ENCODE data around the gene LRRC38. TPM values are rescaled to one million over a fixed set of nuclear protein-coding genes. Genes with fewer than 3 reads are reported as not detected.
"Not testable (repeated sequence)": the region's sequence is repeated elsewhere in the genome, so short reads cannot be mapped to it uniquely, and the experiment has no call there.

LRRC38 gene
- not detected in 2 replicates for total RNA-seq (2014; rRNA removed; shearing (Covaris generic); ENCODE audit: low replicate concordance)

- H3K4me3 ChIP-seq: peak within 1 kb of the TSS; percentile 14; the same call in 1 of the 2 replicates
- no peaks in the 10 kb centered on the region for H3K36me3 ChIP-seq
- H3K27me3 ChIP-seq: peaks cover 12% of the 10 kb centered on the region; the same call in 1 of the 2 replicates
- peak; percentile 59 for DNase-seq
- H3K9me3 ChIP-seq: no peaks in the 10 kb centered on the region
Measured at GRCh38 chr1:13513895-13514546, at the start of gene LRRC38. LRRC38 (minus strand) TSS chr1:13514003; CDS start chr1:13513593, 410 bp downstream.

- H3K36me3 ChIP-seq, DNase-seq, H3K9me3 ChIP-seq, H3K27me3 ChIP-seq, H3K4me3 ChIP-seq: not testable (repeated sequence)
Measured at GRCh38 chr1:13562981-13563380, 49.2 kb upstream of the LRRC38 start.

DNA sequence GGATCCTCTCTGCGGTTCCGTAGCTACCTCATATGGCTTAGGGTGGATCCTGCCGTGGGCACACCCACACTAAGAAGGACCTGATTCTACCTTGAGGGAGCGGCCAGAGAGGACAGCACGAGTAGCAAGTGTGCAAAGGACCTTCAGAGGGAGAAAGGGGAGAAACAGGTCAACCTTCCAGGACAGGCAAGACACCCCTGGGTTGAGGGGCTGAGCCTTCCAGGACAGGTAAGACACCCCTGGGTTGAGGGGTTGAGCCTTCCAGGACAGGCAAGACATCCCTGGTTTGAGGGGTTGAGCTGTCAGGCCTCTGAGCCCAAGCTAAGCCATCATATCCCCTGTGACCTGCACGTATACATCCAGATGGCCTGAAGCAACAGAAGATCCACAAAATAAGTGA is 46.7 kb upstream of the LRRC38 start:
- no peaks in the 10 kb centered on the region for H3K27me3 ChIP-seq
- no peak for DNase-seq
- H3K9me3 ChIP-seq: no peaks in the 10 kb centered on the region
- no peak overlapping the region for H3K4me3 ChIP-seq
- H3K36me3 ChIP-seq: no peaks in the 10 kb centered on the region

- DNase-seq: no peak
- H3K27me3 ChIP-seq: no peaks in the 10 kb centered on the region
Measured at GRCh38 chr1:13556224-13556764, 42.5 kb upstream of the LRRC38 start.

GRCh38 chr1:13554798-13555197 is 41.0 kb upstream of the LRRC38 start:
- Histone ChIP-seq H3K36me3 (no peaks in the 10 kb centered on the region), H3K27me3 (no peaks in the 10 kb centered on the region), H3K9me3 (no peaks in the 10 kb centered on the region), H3K4me3 (no peak overlapping the region)
- DNase-seq: no peak

More at GRCh38 chr1:13556224-13556764, 42.5 kb upstream of the LRRC38 start:
- Histone ChIP-seq H3K9me3 (no peaks in the 10 kb centered on the region), H3K4me3 (no peak overlapping the region), H3K36me3 (no peaks in the 10 kb centered on the region)

DNA sequence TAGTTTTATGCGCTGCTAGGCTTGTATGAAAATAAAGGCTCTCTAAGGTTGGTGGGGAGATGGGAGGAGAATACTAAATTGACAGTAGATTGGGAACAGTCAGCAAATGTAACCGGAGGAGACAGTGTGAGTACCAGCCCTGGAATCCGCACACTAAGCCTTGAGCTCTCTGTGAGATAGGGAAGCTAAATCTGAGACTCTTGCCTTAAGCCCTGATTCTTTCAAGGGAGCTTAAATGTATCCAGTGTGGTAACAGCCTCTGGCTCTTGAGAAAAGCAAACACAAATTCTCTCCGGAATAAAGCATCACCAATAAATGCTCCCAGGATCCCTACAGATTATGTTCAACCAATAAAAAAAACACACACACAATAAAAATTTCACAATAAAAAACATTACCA is 36.9 kb upstream of the LRRC38 start:
- Histone ChIP-seq H3K27me3 (no peaks in the 10 kb centered on the region), H3K36me3 (no peaks in the 10 kb centered on the region), H3K4me3 (no peak overlapping the region), H3K9me3 (no peaks in the 10 kb centered on the region)
- DNase-seq: no peak

- Histone ChIP-seq H3K4me3 (no peak overlapping the region), H3K36me3 (no peaks in the 10 kb centered on the region), H3K9me3 (no peaks in the 10 kb centered on the region), H3K27me3 (no peaks in the 10 kb centered on the region)
- DNase-seq: no peak
Measured at GRCh38 chr1:13549521-13549920, 35.7 kb upstream of the LRRC38 start.

- no peaks in the 10 kb centered on the region for H3K9me3 ChIP-seq
- H3K36me3 ChIP-seq: no peaks in the 10 kb centered on the region
- no peaks in the 10 kb centered on the region for H3K27me3 ChIP-seq
- DNase-seq: no peak
- H3K4me3 ChIP-seq: no peak overlapping the region
Measured at GRCh38 chr1:13549021-13549420, 35.2 kb upstream of the LRRC38 start.

DNA sequence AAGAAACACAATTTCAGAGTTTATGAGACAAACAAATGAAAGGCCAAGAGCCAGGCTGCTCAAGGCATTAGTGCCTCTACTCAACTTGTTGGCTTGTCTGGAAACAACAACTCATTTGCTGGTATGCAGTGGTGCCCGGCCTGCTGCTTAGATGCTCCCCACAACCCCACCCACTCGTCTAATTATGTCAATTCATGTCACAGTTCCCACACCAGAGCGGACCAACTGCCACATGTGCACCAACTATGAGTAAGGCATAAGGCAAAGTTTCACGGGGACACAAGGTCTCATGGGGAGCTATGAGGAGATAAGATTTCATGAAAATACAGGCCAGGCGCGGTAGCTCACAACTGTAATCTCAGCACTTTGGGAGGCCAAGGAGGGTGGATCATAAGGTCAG is 34.5 kb upstream of the LRRC38 start:
- H3K27me3 ChIP-seq: no peaks in the 10 kb centered on the region
- DNase-seq: no peak
- no peak overlapping the region for H3K4me3 ChIP-seq
- H3K36me3 ChIP-seq: no peaks in the 10 kb centered on the region
- H3K9me3 ChIP-seq: no peaks in the 10 kb centered on the region

DNA sequence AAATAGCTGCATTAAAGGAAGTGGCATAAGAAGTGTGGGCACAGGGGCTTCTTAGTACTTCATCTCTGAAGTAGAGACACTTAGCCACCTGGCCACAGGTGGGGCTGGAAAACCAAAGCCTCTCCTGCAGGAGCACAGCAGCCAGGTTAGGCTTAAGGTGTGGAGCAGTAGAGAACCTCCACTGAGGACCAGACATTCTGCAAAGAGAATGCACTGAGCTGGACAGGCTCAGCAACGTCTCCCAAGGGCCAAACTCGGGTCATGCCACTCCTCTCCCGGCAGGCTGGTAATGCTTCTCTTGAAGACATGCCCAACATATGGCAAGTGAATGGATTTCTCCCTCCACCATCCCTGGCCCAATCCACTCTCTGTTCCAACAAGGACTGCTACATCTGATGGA is 33.0 kb upstream of the LRRC38 start:
- Histone ChIP-seq H3K4me3 (no peak overlapping the region), H3K9me3 (no peaks in the 10 kb centered on the region), H3K27me3 (no peaks in the 10 kb centered on the region), H3K36me3 (no peaks in the 10 kb centered on the region)
- no peak for DNase-seq

GRCh38 chr1:13544221-13544556 is 30.4 kb upstream of the LRRC38 start:
- Histone ChIP-seq H3K36me3 (no peaks in the 10 kb centered on the region), H3K4me3 (no peak overlapping the region), H3K27me3 (no peaks in the 10 kb centered on the region), H3K9me3 (no peaks in the 10 kb centered on the region)
- DNase-seq: no peak

GRCh38 chr1:13543451-13544220 is 29.8 kb upstream of the LRRC38 start:
- H3K36me3 ChIP-seq: no peaks in the 10 kb centered on the region
- 0 out of 2 replicates have a peak overlapping the region, but pooled peaks have one; percentile 6 for H3K4me3 ChIP-seq
- DNase-seq: peak; percentile 74
- no peaks in the 10 kb centered on the region for H3K9me3 ChIP-seq
- H3K27me3 ChIP-seq: no peaks in the 10 kb centered on the region

DNA sequence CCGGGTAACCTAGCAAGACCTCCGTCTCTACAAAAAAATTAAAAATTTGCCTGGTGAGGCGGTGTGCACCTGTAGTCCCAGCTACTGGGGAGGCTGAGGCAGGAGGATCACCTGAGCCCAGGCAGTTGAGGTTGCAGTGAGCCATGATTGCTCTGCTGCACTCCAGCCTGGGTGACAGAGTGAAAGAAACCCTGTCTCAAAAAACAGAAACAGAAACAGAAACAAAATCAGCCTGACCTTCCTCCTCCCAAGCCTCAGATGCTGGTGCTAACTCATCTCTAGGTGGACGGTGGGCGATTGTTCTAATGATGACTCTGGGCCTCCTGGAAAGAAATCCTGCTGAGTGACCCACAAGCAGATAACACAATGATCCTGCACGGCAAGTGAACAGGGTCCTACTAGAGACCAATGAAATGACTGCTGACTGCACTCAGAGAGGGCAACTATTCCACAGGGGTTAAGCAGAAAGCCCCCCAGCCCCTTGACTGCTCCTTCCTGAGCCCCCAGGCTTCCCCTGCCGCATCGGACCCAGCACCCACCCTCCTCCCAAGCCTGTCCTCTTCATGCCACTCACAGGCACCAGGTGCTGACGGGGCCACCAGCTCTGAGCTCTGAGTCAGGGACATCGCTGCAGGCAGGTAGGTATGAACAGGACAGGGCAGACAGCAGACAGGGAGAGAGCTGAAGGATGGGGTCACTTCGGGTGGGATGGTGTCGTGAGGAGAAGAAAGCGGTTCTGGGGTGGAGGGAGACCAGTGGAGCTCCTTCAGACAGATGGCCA is 27.8 kb upstream of the LRRC38 start:
- no peak for DNase-seq
- Histone ChIP-seq H3K4me3 (no peak overlapping the region), H3K9me3 (no peaks in the 10 kb centered on the region), H3K27me3 (no peaks in the 10 kb centered on the region), H3K36me3 (no peaks in the 10 kb centered on the region)

GRCh38 chr1:13540866-13541265 is 27.1 kb upstream of the LRRC38 start:
- DNase-seq: no peak
- Histone ChIP-seq H3K36me3 (no peaks in the 10 kb centered on the region), H3K9me3 (no peaks in the 10 kb centered on the region), H3K4me3 (no peak overlapping the region), H3K27me3 (no peaks in the 10 kb centered on the region)

DNA sequence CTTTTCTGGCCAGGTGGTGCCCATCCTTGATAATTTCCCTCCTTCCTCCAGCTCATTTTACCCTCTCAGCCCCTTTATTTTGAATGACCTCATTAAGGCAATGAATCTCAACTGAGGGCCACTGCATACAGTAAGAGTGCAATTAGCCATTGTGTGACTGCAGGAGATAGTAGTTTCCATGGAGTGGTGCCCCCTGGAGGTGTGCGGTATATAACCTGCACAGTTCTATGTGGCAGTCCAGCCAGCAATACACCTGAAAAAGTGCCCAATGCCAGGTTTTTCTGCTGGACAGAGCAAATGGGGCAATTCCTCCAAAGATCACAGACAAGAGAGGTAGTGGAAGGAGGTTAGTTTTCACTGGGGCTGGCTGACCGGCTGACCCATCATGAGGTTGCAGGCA is 25.9 kb upstream of the LRRC38 start:
- Histone ChIP-seq H3K36me3 (no peaks in the 10 kb centered on the region), H3K4me3 (no peak overlapping the region), H3K9me3 (no peaks in the 10 kb centered on the region), H3K27me3 (no peaks in the 10 kb centered on the region)
- no peak for DNase-seq

DNA sequence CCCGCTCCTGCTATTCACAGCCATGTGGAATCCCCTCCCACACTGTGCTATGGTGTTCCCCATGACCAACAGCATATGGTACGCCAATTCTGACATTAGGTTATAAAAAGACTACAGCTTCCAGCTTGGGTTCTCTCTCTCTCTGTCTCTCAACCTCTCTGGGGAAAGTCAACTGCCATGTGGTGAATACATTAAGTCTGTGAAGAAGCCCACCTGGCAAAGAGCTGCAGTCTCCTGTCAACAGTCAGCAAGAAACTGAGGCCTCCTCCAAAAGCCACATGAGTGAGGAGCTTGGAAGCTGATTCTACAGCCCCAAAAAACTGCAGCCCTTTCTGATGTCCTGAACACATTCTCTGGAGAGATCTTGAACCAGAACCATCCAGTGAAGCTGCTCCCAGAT is 25.0 kb upstream of the LRRC38 start:
- Histone ChIP-seq H3K9me3 (no peaks in the 10 kb centered on the region), H3K36me3 (no peaks in the 10 kb centered on the region), H3K27me3 (no peaks in the 10 kb centered on the region), H3K4me3 (no peak overlapping the region)
- no peak for DNase-seq

DNA sequence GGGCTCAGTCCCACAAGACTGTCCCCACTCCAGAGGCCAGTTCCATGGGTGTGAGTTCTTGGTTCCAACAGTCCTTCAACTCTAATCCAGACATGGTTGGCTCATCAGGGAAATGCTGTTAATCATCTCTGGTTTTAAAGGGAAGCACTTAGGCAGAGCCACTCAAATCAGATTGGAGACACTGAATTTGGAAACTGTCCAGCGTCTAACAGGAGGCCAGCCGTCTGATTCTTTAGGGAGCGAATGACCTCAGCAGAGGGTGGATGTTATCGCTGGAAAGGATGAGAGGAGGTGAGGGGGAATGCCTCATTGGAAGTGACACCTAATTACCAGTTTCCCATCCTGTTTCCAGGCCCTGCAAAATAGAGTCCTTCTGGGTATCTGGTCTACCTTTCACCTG is 22.8 kb upstream of the LRRC38 start:
- Histone ChIP-seq H3K36me3 (no peaks in the 10 kb centered on the region), H3K9me3 (no peaks in the 10 kb centered on the region), H3K4me3 (no peak overlapping the region), H3K27me3 (no peaks in the 10 kb centered on the region)
- no peak for DNase-seq
